ENCODE measurements around the gene CCDC24. TPM values are rescaled to one million over a fixed set of nuclear protein-coding genes. Genes with fewer than 3 reads are reported as not detected.
A peak's percentile ranks its signal among the peaks of the same experiment; 100 is the strongest.

CCDC24 gene
- total and polyA plus RNA-seq, 9 of the 15 experiments (the other 6 are each of a cell fraction or from before 2014, with no cell fraction given) = 0.31 to 4.5 (median 1.5) TPM

- no peak for TF ChIP-seq MXD1 (CRISPR knock-in tag; IDR thresholded peaks at IDR 0.05; ENCODE audit: borderline replicate concordance, poor library complexity, severe bottlenecking)
- peak; percentile 20; the same call in 1 of the 2 replicates for TF ChIP-seq TOE1 (IDR thresholded peaks at IDR 0.05; ENCODE audit: borderline replicate concordance)
- TF ChIP-seq TOE1 (CRISPR knock-in tag; IDR thresholded peaks at IDR 0.05; ENCODE audit: borderline replicate concordance, low read depth) = no peak
- TF ChIP-seq, protein P1, sequence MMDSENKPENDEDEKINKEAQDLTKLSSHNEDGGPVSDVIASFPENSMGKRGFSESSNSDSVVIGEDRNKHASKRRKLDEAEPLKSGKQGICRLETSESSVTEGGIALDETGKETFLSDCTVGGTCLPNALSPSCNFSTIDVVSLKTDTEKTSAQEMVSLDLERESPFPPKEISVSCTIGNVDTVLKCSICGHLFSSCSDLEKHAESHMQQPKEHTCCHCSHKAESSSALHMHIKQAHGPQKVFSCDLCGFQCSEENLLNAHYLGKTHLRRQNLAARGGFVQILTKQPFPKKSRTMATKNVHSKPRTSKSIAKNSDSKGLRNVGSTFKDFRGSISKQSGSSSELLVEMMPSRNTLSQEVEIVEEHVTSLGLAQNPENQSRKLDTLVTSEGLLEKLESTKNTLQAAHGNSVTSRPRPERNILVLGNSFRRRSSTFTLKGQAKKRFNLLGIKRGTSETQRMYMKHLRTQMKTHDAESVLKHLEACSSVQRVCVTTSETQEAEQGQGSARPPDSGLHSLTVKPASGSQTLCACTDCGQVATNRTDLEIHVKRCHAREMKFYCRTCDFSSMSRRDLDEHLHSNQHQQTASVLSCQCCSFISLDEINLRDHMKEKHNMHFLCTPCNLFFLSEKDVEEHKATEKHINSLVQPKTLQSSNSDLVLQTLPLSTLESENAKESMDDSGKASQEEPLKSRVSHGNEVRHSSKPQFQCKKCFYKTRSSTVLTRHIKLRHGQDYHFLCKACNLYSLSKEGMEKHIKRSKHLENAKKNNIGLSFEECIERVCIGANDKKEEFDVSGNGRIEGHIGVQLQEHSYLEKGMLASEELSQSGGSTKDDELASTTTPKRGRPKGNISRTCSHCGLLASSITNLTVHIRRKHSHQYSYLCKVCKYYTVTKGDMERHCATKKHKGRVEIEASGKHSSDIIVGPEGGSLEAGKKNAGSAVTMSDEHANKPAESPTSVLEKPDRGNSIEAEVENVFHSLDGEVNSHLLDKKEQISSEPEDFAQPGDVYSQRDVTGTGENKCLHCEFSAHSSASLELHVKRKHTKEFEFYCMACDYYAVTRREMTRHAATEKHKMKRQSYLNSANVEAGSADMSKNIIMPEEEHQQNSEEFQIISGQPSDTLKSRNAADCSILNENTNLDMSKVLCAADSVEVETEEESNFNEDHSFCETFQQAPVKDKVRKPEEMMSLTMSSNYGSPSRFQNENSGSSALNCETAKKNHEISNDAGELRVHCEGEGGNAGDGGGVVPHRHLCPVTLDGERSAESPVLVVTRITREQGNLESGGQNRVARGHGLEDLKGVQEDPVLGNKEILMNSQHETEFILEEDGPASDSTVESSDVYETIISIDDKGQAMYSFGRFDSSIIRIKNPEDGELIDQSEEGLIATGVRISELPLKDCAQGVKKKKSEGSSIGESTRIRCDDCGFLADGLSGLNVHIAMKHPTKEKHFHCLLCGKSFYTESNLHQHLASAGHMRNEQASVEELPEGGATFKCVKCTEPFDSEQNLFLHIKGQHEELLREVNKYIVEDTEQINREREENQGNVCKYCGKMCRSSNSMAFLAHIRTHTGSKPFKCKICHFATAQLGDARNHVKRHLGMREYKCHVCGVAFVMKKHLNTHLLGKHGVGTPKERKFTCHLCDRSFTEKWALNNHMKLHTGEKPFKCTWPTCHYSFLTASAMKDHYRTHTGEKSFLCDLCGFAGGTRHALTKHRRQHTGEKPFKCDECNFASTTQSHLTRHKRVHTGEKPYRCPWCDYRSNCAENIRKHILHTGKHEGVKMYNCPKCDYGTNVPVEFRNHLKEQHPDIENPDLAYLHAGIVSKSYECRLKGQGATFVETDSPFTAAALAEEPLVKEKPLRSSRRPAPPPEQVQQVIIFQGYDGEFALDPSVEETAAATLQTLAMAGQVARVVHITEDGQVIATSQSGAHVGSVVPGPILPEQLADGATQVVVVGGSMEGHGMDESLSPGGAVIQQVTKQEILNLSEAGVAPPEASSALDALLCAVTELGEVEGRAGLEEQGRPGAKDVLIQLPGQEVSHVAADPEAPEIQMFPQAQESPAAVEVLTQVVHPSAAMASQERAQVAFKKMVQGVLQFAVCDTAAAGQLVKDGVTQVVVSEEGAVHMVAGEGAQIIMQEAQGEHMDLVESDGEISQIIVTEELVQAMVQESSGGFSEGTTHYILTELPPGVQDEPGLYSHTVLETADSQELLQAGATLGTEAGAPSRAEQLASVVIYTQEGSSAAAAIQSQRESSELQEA (IDR thresholded peaks at IDR 0.05; ENCODE audit: low read depth) = no peak
- peak; percentile 46; the same call in 1 of the 2 replicates for TF ChIP-seq POLR2G (IDR thresholded peaks at IDR 0.05; ENCODE audit: low read depth, low read length)
- 0 out of 4 replicates have a peak, but pooled peaks of 1 of the 2 experiments have one; percentile 27 for TF ChIP-seq UBTF (IDR thresholded peaks at IDR 0.05; ENCODE audit: borderline replicate concordance in 1 of 2, low read depth in 2 of 2, low read length in 2 of 2)
- TF ChIP-seq KDM2B (CRISPR knock-in tag; IDR thresholded peaks at IDR 0.05) = no peak
- TF ChIP-seq POLR2A (conservative IDR thresholded peaks at IDR 0.05) = 0 out of 2 replicates have a peak, but pooled peaks have one; percentile 14
- TF ChIP-seq MECOM (CRISPR knock-in tag; IDR thresholded peaks at IDR 0.05) = no peak
- TF ChIP-seq ZKSCAN1 (IDR thresholded peaks at IDR 0.05; ENCODE audit: low read depth, low read length) = 0 out of 2 replicates have a peak, but pooled peaks have one; percentile 18
- TF ChIP-seq CREM (IDR thresholded peaks at IDR 0.05; ENCODE audit: low read depth) = peak; percentile 55; the same call in 1 of the 2 replicates
- TF ChIP-seq ZFP91 (CRISPR knock-in tag; IDR thresholded peaks at IDR 0.05) = 0 out of 2 replicates have a peak, but pooled peaks have one; percentile 36
- 0 out of 2 replicates have a peak, but pooled peaks have one; percentile 32 for TF ChIP-seq HDAC2 (IDR thresholded peaks at IDR 0.05)
Observed at GRCh38 chr1:43994794-43995790, 3.7 kb downstream of the CCDC24 start (continued).
